GM12872 (cell line): ENCODE results near the gene HOXC6.

Experiments
- CTCF ChIP-seq: IDR thresholded peaks from 3 replicates; pipeline ENCODE4 v1.5.1; 2011; ENCODE audit warnings: low read depth, mild to moderate bottlenecking, low read length, moderate library complexity; ENCODE audit not compliant: insufficient read depth

HOXC6 gene

DNA sequence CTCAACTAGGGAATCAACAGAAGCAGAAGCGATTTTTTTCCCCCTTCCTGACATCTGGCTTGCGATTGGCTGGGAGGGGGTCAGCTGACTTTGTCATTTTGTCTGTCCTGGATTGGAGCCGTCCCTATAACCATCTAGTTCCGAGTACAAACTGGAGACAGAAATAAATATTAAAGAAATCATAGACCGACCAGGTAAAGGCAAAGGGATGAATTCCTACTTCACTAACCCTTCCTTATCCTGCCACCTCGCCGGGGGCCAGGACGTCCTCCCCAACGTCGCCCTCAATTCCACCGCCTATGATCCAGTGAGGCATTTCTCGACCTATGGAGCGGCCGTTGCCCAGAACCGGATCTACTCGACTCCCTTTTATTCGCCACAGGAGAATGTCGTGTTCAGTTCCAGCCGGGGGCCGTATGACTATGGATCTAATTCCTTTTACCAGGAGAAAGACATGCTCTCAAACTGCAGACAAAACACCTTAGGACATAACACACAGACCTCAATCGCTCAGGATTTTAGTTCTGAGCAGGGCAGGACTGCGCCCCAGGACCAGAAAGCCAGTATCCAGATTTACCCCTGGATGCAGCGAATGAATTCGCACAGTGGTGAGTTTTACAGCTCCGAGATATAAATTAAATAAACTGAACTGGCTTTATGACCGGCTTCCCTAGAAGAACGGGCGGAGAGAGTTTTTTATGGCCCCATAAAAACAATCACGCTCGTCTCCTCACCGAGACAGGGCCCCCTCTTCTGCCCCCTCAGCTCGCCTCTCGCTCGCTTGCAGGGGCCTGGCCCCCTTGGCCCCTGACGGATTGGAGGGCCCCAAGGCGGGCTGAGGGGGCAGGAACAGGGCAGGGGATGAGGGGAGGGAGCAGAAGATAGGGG, at the start of gene HOXC6:
TSS of gene HOXC6 (plus strand) at position 127 of the 888 bp plus-strand sequence. CDS start at position 209, 82 bp downstream.
- no peak for TF ChIP-seq CTCF

- TF ChIP-seq CTCF = no peak
Measured at GRCh38 chr12:53978477-53979356, 49.5 kb upstream of the HOXC6 start.

DNA sequence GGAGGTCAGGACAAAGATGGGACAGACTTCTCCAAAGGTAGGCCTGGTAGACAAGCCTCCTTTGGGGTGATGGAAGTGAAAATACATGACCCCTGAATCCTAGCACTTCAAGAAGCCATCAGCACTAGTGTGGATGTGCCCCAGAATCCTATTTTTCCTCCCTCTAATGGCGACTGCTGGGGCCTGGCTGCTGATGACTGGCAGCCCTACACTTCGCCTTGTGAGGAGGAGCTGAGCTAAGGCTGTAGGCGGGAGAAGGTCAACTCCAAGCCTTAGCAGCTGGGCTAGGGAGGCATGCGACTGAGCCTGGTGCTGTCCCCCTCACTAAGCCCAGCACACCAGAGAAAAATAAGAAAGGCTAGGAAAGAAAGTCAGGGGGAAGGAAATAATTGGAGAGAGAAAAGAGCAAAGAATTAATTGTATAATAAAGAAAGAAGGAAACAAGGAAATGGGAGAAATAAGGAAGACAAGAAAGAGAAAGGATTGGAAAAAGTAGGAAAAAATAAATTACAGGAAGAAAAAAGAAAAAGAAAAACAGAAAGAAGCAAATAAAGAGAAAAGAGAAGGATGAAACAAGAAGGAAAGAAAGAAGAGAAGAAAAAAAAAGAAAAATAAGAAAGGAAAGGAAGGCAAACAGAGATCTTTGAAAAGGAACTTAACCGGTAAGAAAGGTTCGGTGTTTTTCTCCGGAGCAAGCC, 48.0 kb upstream of the HOXC6 start:
- TF ChIP-seq CTCF = no peak

DNA sequence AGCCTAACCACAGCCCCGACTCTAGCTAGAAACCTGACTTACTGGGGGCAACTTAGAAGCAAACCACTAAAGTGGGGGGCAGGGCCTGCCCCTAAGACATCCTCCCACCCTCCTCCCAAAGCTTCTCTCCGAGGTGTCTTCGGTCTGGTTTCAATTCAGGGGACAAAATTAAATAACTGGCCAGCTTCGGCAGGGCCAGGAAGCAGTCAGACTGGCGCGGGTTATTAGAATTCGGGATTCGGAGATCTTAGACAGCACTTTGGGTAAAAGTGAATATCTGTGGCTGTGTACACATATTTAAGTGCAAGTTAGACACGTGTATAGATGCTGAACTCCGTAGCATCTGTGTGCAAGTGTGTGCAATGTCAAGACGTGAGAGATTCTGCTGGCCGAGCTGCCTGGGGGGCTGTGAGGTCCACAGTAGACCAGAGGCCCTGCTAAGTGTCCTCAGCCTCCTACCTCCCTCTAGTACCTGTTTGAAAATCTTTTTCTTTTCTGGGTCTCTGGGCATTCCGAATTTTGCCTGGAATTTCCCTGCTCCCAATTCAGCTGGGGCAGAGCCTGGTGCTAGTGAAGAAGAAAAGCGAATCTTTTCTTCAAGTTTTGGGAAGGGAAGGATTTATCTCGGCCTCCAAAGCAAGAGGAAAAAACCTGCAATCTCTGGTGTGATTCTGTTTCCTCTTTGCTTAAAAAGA, 47.3 kb upstream of the HOXC6 start:
- no peak for TF ChIP-seq CTCF

GRCh38 chr12:53981634-53982565, 46.3 kb upstream of the HOXC6 start:
- TF ChIP-seq CTCF = no peak
